ENCODE data around the gene MAP2K6. TPM values are rescaled to one million over a fixed set of nuclear protein-coding genes. Genes with fewer than 3 reads are reported as not detected.

The MAP2K6 gene
- total and polyA plus RNA-seq, 2 of the 8 experiments (the other 6 are each of a cell fraction or from before 2014, with no cell fraction given) = 11.0 to 44.1 TPM

GRCh38 chr17:69388822-69389442 lies 25.6 kb upstream of the MAP2K6 start:
- Histone ChIP-seq H2BK20ac (ENCODE audit: low read length) (no peak overlapping the region), H3K9me3 (ENCODE audit: insufficient read depth in 2 of 2, low read depth in 1 of 2, low read length in 1 of 2) (no peaks in the 10 kb centered on the region), H3K27me3 (replicated peaks in 1 of 4; ENCODE audit: control insufficient read depth in 3 of 4, extremely low read depth in 1 of 4, insufficient read depth in 3 of 4, low read length in 3 of 4) (no peaks in the 10 kb centered on the region), H2BK120ac (replicated peaks; ENCODE audit: low read depth, low read length) (no peak overlapping the region), H3K36me3 (ENCODE audit: control insufficient read depth in 2 of 4, insufficient read depth in 4 of 4, low read length in 3 of 4) (no peaks in the 10 kb centered on the region), H3K4me1 (replicated peaks in 1 of 4; ENCODE audit: control insufficient read depth in 3 of 4, insufficient read depth in 4 of 4, low read length in 3 of 4) (no peaks in the 10 kb centered on the region), H2AK5ac (ENCODE audit: low read depth, low read length) (no peak overlapping the region), H4K5ac (ENCODE audit: insufficient read length, low read depth, low read length) (no peak overlapping the region), H3K9ac (replicated peaks in 1 of 4; ENCODE audit: extremely low read depth in 1 of 4, low read depth in 3 of 4, low read length in 3 of 4) (no peak overlapping the region), H3K79me1 (ENCODE audit: low read depth, low read length) (no peaks in the 10 kb centered on the region), H4K8ac (ENCODE audit: extremely low read depth, insufficient read depth, low read length) (no peak overlapping the region), H3K23me2 (ENCODE audit: low read depth, low read length) (no peaks in the 10 kb centered on the region), H3K4me2 (ENCODE audit: insufficient read depth in 1 of 2, low read depth in 2 of 2, low read length in 2 of 2) (no peak overlapping the region), H2BK15ac (ENCODE audit: low read length) (no peak overlapping the region), H2BK5ac (ENCODE audit: low read depth, low read length) (no peak overlapping the region), H3K79me2 (ENCODE audit: control insufficient read depth in 1 of 2, insufficient read depth in 2 of 2, low read length in 2 of 2) (no peaks in the 10 kb centered on the region), H4K20me1 (replicated peaks in 1 of 2; ENCODE audit: control insufficient read depth in 1 of 2, insufficient read depth in 2 of 2, low read length in 2 of 2) (no peaks in the 10 kb centered on the region), H2AFZ (ENCODE audit: low read length) (no peak overlapping the region), H3K18ac (ENCODE audit: extremely low read depth, low read length) (no peak overlapping the region), H3K27ac (ENCODE audit: low read depth, low read length) (no peak overlapping the region), H3K56ac (replicated peaks; ENCODE audit: insufficient read length, low read depth, low read length) (no peak overlapping the region), H3K4me3 (ENCODE audit: extremely low read depth in 1 of 4, insufficient read depth in 2 of 4, low read depth in 3 of 4, low read length in 4 of 4) (no peak overlapping the region), H3K4ac (replicated peaks; ENCODE audit: insufficient read length, low read depth, low read length) (no peak overlapping the region), H4K91ac (replicated peaks; ENCODE audit: insufficient read length, low read length) (no peak overlapping the region), H3K23ac (ENCODE audit: insufficient read length) (no peak overlapping the region), H2BK12ac (ENCODE audit: low read depth, low read length) (no peak overlapping the region), H3K14ac (ENCODE audit: insufficient read length) (no peak overlapping the region)
- 93% methylated on average over 7 of the region's 7 CpGs; no CpG with 5 or more reads in 1 of the 2 experiments for WGBS, 2 experiments (ENCODE audit: extremely low coverage in 1 of 2, insufficient coverage in 1 of 2, insufficient read length in 1 of 2, insufficient replicate concordance in 2 of 2, low coverage in 1 of 2, low lambda C conversion rate in 2 of 2, missing lambda C conversion rate in 1 of 2)
- FAIRE-seq (no peak), DNase-seq (ENCODE audit: low read depth in 1 of 2, low spot score in 2 of 2) (no peak)
- ChIA-PET POLR2A (ENCODE audit: partially characterized antibody) (no interaction called here), CTCF (ENCODE audit: partially characterized antibody) (interaction anchor here (0.9 to 10.4 kb wide), 5 partner anchors 28 to 137 kb away, joined by 3 to 93 read pairs (median 4); no protein-coding TSS in a partner anchor)
- no peak for TF ChIP-seq GABPA (IDR thresholded peaks at IDR 0.05; ENCODE audit: borderline replicate concordance, insufficient read depth, low read length)
- TF ChIP-seq TCF12 (IDR thresholded peaks at IDR 0.05; ENCODE audit: low read depth, low read length) = no peak
- TF ChIP-seq ZNF274 (IDR thresholded peaks at IDR 0.05; ENCODE audit: borderline replicate concordance, extremely low read depth, low read length) = no peak
- no peak for TF ChIP-seq ATF3 (IDR thresholded peaks at IDR 0.05; ENCODE audit: insufficient read depth, low read depth, low read length)
- TF ChIP-seq KDM4A (IDR thresholded peaks at IDR 0.05; ENCODE audit: low read depth, low read length, severe bottlenecking) = no peak

Data from H1 (cell line).